Measurements from ENCODE around the gene CCDC15. TPM values are rescaled to one million over a fixed set of nuclear protein-coding genes. Genes with fewer than 3 reads are reported as not detected.

CCDC15 gene
- total and polyA plus RNA-seq, 2 of the 13 experiments (the other 11 are each of a cell fraction or from before 2014, with no cell fraction given) = 2.2 to 4.6 TPM

DNA sequence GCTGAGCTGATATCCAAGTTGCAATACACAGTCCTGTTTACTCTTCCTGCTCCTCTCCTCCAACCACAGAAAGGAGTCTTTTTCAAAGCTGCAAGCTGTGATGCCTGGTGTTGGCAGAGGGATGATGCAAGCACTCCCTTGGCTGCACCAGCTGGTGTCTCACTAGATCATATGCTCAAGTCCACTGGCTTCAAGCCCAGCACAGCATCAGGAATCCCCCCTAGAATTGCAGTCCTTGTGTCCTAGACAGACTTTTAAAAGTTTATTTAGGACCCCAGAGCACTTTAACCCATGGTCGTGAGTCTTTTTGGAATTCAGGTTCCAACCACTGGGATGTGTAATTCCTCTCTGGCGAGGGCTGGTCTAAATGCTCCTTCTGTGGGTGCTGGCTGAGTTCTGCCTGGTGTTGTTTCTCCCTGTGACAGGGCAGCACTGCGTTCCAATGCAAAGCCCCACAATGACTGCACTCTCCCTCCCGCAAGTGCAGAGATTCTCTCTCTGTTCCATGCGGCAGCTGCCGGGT, 36.8 kb upstream of the CCDC15 start (continued):
- TF ChIP-seq, protein P1, sequence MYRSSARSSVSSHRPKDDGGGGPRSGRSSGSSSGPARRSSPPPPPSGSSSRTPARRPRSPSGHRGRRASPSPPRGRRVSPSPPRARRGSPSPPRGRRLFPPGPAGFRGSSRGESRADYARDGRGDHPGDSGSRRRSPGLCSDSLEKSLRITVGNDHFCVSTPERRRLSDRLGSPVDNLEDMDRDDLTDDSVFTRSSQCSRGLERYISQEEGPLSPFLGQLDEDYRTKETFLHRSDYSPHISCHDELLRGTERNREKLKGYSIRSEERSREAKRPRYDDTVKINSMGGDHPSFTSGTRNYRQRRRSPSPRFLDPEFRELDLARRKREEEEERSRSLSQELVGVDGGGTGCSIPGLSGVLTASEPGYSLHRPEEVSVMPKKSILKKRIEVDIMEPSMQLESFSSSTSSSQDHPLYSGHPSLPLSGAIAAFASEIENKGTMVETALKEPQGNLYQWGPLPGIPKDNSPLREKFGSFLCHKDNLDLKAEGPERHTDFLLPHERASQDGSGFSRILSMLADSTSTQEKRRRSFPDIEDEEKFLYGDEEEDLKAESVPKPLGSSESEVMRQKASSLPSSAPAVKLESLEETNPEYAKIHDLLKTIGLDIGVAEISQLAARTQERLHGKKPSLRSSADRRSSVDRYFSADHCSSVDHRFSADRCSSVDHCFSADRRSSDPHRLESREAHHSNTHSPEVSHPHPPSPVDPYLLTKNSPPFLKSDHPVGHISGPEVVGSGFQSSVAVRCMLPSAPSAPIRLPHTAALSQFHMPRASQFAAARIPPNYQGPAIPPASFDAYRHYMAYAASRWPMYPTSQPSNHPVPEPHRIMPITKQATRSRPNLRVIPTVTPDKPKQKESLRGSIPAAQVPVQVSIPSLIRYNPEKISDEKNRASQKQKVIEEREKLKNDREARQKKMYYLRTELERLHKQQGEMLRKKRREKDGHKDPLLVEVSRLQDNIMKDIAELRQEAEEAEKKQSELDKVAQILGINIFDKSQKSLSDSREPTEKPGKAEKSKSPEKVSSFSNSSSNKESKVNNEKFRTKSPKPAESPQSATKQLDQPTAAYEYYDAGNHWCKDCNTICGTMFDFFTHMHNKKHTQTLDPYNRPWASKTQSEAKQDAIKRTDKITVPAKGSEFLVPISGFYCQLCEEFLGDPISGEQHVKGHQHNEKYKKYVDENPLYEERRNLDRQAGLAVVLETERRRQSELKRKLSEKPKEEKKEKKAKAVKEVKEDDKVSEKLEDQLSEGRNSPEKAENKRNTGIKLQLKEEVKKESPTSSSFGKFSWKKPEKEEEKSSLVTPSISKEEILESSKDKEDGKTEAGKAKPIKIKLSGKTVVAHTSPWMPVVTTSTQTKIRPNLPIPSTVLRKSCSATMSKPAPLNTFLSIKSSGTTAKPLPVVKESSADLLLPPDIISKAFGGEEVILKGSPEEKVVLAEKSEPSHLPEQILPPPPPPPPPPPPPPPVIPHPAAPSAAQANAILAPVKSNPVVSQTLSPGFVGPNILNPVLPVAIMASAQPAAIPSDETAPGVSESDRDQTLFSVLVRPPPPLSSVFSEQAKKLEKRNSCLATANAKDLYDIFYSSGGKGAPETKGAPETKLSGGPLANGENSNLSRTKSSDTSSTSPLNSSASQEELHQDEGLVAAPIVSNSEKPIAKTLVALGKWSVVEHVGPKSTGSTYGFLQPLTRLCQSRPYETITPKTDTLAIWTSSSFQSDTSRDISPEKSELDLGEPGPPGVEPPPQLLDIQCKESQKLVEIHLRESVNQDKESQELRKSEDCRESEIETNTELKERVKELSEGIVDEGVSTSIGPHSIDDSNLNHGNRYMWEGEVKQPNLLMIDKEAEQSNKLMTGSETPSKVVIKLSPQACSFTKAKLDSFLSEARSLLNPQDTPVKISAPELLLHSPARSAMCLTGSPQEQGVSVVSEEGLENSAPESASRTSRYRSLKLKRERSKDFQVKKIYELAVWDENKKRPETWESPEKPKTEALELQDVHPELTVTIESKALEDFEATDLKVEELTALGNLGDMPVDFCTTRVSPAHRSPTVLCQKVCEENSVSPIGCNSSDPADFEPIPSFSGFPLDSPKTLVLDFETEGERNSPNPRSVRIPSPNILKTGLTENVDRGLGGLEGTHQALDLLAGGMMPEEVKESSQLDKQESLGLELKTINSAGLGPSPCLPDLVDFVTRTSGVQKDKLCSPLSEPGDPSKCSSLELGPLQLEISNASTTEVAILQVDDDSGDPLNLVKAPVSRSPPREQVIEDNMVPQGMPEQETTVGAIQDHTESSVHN (CRISPR knock-in tag; IDR thresholded peaks at IDR 0.05) = no peak
- no peak for TF ChIP-seq IKZF5 (CRISPR knock-in tag; IDR thresholded peaks at IDR 0.05)
- TF ChIP-seq, protein P2, sequence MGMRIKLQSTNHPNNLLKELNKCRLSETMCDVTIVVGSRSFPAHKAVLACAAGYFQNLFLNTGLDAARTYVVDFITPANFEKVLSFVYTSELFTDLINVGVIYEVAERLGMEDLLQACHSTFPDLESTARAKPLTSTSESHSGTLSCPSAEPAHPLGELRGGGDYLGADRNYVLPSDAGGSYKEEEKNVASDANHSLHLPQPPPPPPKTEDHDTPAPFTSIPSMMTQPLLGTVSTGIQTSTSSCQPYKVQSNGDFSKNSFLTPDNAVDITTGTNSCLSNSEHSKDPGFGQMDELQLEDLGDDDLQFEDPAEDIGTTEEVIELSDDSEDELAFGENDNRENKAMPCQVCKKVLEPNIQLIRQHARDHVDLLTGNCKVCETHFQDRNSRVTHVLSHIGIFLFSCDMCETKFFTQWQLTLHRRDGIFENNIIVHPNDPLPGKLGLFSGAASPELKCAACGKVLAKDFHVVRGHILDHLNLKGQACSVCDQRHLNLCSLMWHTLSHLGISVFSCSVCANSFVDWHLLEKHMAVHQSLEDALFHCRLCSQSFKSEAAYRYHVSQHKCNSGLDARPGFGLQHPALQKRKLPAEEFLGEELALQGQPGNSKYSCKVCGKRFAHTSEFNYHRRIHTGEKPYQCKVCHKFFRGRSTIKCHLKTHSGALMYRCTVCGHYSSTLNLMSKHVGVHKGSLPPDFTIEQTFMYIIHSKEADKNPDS (CRISPR knock-in tag; IDR thresholded peaks at IDR 0.05) = no peak
- no peak for TF ChIP-seq FOXC1 (CRISPR knock-in tag; IDR thresholded peaks at IDR 0.05; ENCODE audit: borderline replicate concordance)
- TF ChIP-seq, protein P3, sequence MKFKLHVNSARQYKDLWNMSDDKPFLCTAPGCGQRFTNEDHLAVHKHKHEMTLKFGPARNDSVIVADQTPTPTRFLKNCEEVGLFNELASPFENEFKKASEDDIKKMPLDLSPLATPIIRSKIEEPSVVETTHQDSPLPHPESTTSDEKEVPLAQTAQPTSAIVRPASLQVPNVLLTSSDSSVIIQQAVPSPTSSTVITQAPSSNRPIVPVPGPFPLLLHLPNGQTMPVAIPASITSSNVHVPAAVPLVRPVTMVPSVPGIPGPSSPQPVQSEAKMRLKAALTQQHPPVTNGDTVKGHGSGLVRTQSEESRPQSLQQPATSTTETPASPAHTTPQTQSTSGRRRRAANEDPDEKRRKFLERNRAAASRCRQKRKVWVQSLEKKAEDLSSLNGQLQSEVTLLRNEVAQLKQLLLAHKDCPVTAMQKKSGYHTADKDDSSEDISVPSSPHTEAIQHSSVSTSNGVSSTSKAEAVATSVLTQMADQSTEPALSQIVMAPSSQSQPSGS (CRISPR knock-in tag; IDR thresholded peaks at IDR 0.05) = no peak
- no peak for TF ChIP-seq PRPF4 (IDR thresholded peaks at IDR 0.05; ENCODE audit: low read depth, low read length, poor library complexity, severe bottlenecking)

Data from HepG2 (cell line).